B cell (primary cell): ENCODE results near the gene C15orf39. TPM values are rescaled to one million over a fixed set of nuclear protein-coding genes. Genes with fewer than 3 reads are reported as not detected.

Experiments
- ATAC-seq: fragments of 200-7000 bp; cut with Tn5 transposase; one replicate; pipeline ENCODE4 v1.10.0; 2021; ENCODE audit warnings: low read depth, mild to moderate bottlenecking, moderate number of reproducible peaks, moderate library complexity
- CTCF ChIA-PET: fragments of 350-600 bp; sonication (Branson Sonifier 250); formaldehyde crosslinking; loops from one replicate; lab custom pipeline; 2021; ENCODE audit warnings: antibody characterized with exemption, inconsistent platforms; lab: Charles Lee
- POLR2A ChIA-PET: fragments of 350-600 bp; sonication (Branson Sonifier 250); formaldehyde crosslinking; loops from one replicate; lab custom pipeline; 2021; ENCODE audit warnings: antibody characterized with exemption; lab: Charles Lee
- DNase-seq: peaks from one replicate; pipeline ENCODE4 v3.0.0; 2013
- H2AFZ ChIP-seq: 2 replicates; pipeline ENCODE4 v1.6.1; 2012; ENCODE audit warnings: mild to moderate bottlenecking, low read depth, low read length; ENCODE audit not compliant: insufficient read depth, poor library complexity, severe bottlenecking
- H3K27ac ChIP-seq, 2 donors: 1 replicate in 1 of 2; 2 replicates in 1 of 2; pipeline ENCODE4 v1.5.1; 2012 to 2013; ENCODE audit warnings: low read length in 2 of 2, mild to moderate bottlenecking in 2 of 2, moderate library complexity in 1 of 2
- H3K27me3 ChIP-seq, 4 experiments: fragments of 200-600 bp in 1 of 4; sonication (generic) in 1 of 4; replicated peaks in 1 of 4; 1 replicate in 2 of 4; 2 replicates in 2 of 4; pipeline versions ENCODE4 v1.6.1 to v1.7.0; 2013 to 2016; ENCODE audit warnings: low read length in 3 of 4, mild to moderate bottlenecking in 2 of 4, mixed read lengths in 1 of 4, moderate library complexity in 1 of 4; ENCODE audit not compliant: insufficient read depth in 4 of 4, control insufficient read depth in 3 of 4; ENCODE audit errors: control extremely low read depth in 1 of 4
- H3K36me3 ChIP-seq, 2 experiments: replicated peaks in 1 of 2; 1 replicate in 1 of 2; 2 replicates in 1 of 2; pipeline versions ENCODE4 v1.6.1 to v1.7.1; 2013; ENCODE audit warnings: low read length in 1 of 2; ENCODE audit not compliant: insufficient read depth in 2 of 2, control insufficient read depth in 1 of 2; ENCODE audit errors: control extremely low read depth in 1 of 2, extremely low read depth in 1 of 2
- H3K4me1 ChIP-seq, 2 donors: fragments of 200-600 bp in 1 of 2; sonication (generic) in 1 of 2; 1 replicate in 1 of 2; 2 replicates in 1 of 2; pipeline versions ENCODE4 v1.5.1 to v1.6.1; 2013 to 2017; ENCODE audit warnings: low read length in 2 of 2; ENCODE audit not compliant: control insufficient read depth in 2 of 2, insufficient read depth in 2 of 2
- H3K4me2 ChIP-seq: replicated peaks from 2 replicates; pipeline ENCODE3; 2012; ENCODE audit warnings: mild to moderate bottlenecking, low read depth, low read length; ENCODE audit not compliant: poor library complexity, severe bottlenecking
- H3K4me3 ChIP-seq, 5 experiments: fragments of 200-600 bp in 1 of 5; sonication (generic) in 1 of 5; 1 replicate in 3 of 5; 2 replicates in 2 of 5; pipeline versions ENCODE4 v1.5.1 to v1.7.0; 2011 to 2016; ENCODE audit warnings: low read length in 4 of 5, mild to moderate bottlenecking in 4 of 5, low read depth in 2 of 5, control low read depth in 1 of 5, moderate library complexity in 1 of 5; ENCODE audit not compliant: insufficient read depth in 1 of 5; ENCODE audit errors: control extremely low read depth in 1 of 5, extremely low read depth in 1 of 5
- H3K79me2 ChIP-seq: fragments of 200-600 bp; sonication (generic); one replicate; pipeline ENCODE4 v1.6.0; 2016; ENCODE audit warnings: low read length; ENCODE audit not compliant: control insufficient read depth, insufficient read depth
- H3K9ac ChIP-seq: fragments of 200-600 bp; sonication (generic); 2 replicates; pipeline ENCODE4 v1.6.1; 2017; ENCODE audit warnings: mild to moderate bottlenecking, low read length, moderate library complexity
- H3K9me3 ChIP-seq, 3 donors: one replicate each; pipeline versions ENCODE4 v1.6.1 to v1.7.1; 2013; ENCODE audit warnings: low read length in 2 of 3; ENCODE audit not compliant: control insufficient read depth in 2 of 3, insufficient read depth in 1 of 3; ENCODE audit errors: control extremely low read depth in 1 of 3
- H4K20me1 ChIP-seq: 2 replicates; pipeline ENCODE4 v1.6.0; 2012; ENCODE audit warnings: mild to moderate bottlenecking, low read length; ENCODE audit not compliant: insufficient read depth, control insufficient read depth, poor library complexity, severe bottlenecking
- H3K27ac Mint-ChIP-seq: one replicate; pipeline ENCODE4 v1.8.0; 2021; ENCODE audit warnings: mixed read lengths
- H3K27me3 Mint-ChIP-seq: one replicate; pipeline ENCODE4 v1.8.0; 2021; ENCODE audit warnings: mixed read lengths
- H3K4me1 Mint-ChIP-seq: one replicate; pipeline ENCODE4 v1.8.0; 2021; ENCODE audit warnings: mixed read lengths
- H3K4me3 Mint-ChIP-seq: one replicate; pipeline ENCODE4 v1.8.0; 2021; ENCODE audit warnings: mixed read lengths
- H3K9me3 Mint-ChIP-seq: one replicate; pipeline ENCODE4 v1.8.0; 2022; ENCODE audit warnings: mixed read lengths; ENCODE audit not compliant: insufficient read depth
- EZH2 ChIP-seq: IDR thresholded peaks from 2 replicates; pipeline ENCODE4 v1.6.1; 2012; ENCODE audit warnings: borderline replicate concordance, low read depth, mild to moderate bottlenecking, moderate library complexity, low read length; ENCODE audit not compliant: insufficient read depth, poor library complexity, severe bottlenecking
- WGBS: methylation state at CpG from one replicate; pipeline ENCODE4 v1.1.5; 2013; ENCODE audit warnings: missing lambda C conversion rate; ENCODE audit not compliant: insufficient coverage; 5-methylcytosine and 5-hydroxymethylcytosine counted together
- intact Hi-C: fragments of 100-400 bp; cut with micrococcal nuclease; formaldehyde crosslinking; loops from one replicate; pipeline ENCODE4 v1.10.0; 2022
- polyA plus RNA-seq: library from polyadenylated mRNA; depleted of rRNA; stranded (reverse); fragments of >200 nt; gene quantifications from 2 replicates; pipeline ENCODE4 v1.2.3, GENCODE V29; 2012
- total RNA-seq, 2 donors: library from RNA; stranded (reverse); fragments of 120-200 nt in 1 of 2; gene quantifications; 1 replicate in 1 of 2; 2 replicates in 1 of 2; pipeline versions ENCODE4 v1.2.3 to v1.2.4, GENCODE V29; 2013 to 2022
- TF ChIP-seq, protein P1 (sequence below): fragments of 200-600 bp; IDR thresholded peaks from one replicate; pipeline ENCODE4 v1.8.0; 2022; ENCODE audit warnings: antibody characterized with exemption, mild to moderate bottlenecking

C15orf39 gene
- total and polyA plus RNA-seq, 2 donors (not counting 1 experiment from before 2014, with no cell fraction given) = 12.4 to 72.7 TPM

DNA sequence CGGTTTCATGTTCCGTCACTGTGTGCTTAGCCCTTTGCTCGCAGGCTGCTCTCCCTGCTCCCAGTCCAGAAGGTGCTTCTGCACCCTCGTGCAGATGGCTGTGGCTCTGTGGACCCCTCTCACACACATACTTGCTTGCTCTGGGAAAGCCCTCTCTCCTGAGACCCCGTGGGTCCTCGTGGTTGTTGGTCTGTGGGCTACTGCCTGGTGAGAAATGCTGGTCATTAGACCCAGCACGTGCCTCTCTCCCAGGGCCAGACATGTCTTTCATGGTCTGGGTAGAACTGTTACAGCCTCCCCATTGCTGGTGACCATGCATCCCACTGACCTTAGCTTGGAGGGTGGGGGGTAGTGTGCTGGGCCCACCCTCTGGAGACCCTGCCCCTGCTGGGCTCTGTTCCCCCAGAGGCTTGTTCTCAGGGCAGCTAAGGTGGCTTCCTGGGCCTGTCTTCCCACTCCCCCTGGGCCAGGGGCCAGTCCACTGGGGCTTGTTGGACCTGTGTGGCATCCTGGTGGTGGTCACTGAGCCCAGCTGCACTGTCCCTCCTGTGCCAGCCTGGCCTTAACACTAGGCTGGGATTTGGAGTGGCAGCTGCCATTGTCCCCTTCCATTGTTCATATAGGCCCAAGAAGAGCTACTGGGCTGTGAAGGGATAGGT, 10.6 kb downstream of the C15orf39 start:
- Histone ChIP-seq H3K9me3 (no peaks in the 10 kb centered on the region), H3K27ac (no peak overlapping the region), H3K36me3 (peaks cover 0 to 52% of the 10 kb centered on the region in 2 experiments), H3K4me1 (no peaks in the 10 kb centered on the region), H4K20me1 (peaks cover 49% of the 10 kb centered on the region), H3K4me3 (no peak overlapping the region), H2AFZ (no peak overlapping the region), H3K79me2 (peaks cover 47% of the 10 kb centered on the region), H3K9ac (no peak overlapping the region), H3K27me3 (no peaks in the 10 kb centered on the region), H3K4me2 (no peak overlapping the region)
- Mint-ChIP-seq H3K27me3 (no peaks in the 10 kb centered on the region), H3K4me1 (no peaks in the 10 kb centered on the region), H3K9me3 (no peaks in the 10 kb centered on the region), H3K4me3 (no peak overlapping the region), H3K27ac (no peak overlapping the region)
- DNase-seq = no peak
- ChIA-PET POLR2A (no interaction called here), CTCF (interaction anchor here (9.9 kb wide), 1 partner anchor 173 kb away, joined by 251 read pairs; no protein-coding TSS in a partner anchor)
- ATAC-seq = no peak
- 95% methylated on average over 7 of the region's 7 CpGs for whole genome bisulfite sequencing
- TF ChIP-seq EZH2 = no peak
- TF ChIP-seq, protein P1, sequence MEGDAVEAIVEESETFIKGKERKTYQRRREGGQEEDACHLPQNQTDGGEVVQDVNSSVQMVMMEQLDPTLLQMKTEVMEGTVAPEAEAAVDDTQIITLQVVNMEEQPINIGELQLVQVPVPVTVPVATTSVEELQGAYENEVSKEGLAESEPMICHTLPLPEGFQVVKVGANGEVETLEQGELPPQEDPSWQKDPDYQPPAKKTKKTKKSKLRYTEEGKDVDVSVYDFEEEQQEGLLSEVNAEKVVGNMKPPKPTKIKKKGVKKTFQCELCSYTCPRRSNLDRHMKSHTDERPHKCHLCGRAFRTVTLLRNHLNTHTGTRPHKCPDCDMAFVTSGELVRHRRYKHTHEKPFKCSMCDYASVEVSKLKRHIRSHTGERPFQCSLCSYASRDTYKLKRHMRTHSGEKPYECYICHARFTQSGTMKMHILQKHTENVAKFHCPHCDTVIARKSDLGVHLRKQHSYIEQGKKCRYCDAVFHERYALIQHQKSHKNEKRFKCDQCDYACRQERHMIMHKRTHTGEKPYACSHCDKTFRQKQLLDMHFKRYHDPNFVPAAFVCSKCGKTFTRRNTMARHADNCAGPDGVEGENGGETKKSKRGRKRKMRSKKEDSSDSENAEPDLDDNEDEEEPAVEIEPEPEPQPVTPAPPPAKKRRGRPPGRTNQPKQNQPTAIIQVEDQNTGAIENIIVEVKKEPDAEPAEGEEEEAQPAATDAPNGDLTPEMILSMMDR = no peak
- intact Hi-C loops = no loop called here

DNA sequence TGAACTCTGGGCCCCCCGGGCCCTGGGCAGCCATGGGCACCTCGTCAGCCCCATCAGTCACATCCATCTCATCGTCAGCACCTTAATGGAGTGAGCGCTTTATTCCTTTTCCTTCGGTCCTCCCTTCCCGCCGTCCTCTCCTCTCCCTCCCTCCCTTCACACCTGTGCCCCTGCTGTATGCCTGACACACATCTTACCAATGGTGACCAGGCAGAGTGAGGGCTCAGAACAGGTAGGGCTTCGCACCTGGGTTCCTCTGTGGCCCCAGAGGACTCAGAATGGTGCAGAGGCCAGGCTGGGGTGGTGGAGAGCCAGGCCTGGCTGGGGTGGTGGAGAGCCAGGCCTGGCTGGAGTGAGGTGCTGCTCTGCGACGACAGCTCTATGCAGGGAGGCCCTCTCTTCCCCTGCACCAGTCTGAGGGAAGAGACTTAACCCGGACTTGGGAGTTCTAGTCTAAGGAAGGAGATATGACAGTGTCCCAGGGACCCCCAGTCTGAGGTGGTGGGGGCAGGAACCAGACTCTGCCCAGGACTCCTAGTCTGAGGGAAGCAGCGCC, 11.6 kb downstream of the C15orf39 start:
- no peak overlapping the region for H3K9ac ChIP-seq
- WGBS = 94% methylated on average over 6 of the region's 12 CpGs
- POLR2A ChIA-PET = no interaction called here
- H3K79me2 ChIP-seq = peaks cover 37% of the 10 kb centered on the region
- CTCF ChIA-PET = interaction anchor here (1.2 kb wide), 1 partner anchor 184 kb away, joined by 4 read pairs; no protein-coding TSS in a partner anchor
- Mint-ChIP-seq H3K4me3 (no peak overlapping the region), H3K27ac (no peak overlapping the region), H3K4me1 (peaks cover under 1% of the 10 kb centered on the region), H3K9me3 (no peaks in the 10 kb centered on the region), H3K27me3 (no peaks in the 10 kb centered on the region)
- intact Hi-C loops = no loop called here
- peaks cover 40% of the 10 kb centered on the region for H4K20me1 ChIP-seq
- no peaks in the 10 kb centered on the region for H3K4me1 ChIP-seq
- H3K9me3 ChIP-seq = no peaks in the 10 kb centered on the region
- TF ChIP-seq, protein P1 = no peak
- TF ChIP-seq EZH2 = no peak
- DNase-seq (no peak), ATAC-seq (no peak)
- H3K36me3 ChIP-seq = peaks cover 0 to 42% of the 10 kb centered on the region in 2 experiments
- H2AFZ ChIP-seq = no peak overlapping the region
- no peak overlapping the region for H3K4me3 ChIP-seq
- H3K4me2 ChIP-seq = no peak overlapping the region
- no peaks in the 10 kb centered on the region for H3K27me3 ChIP-seq
- no peak overlapping the region for H3K27ac ChIP-seq
